Osteocyte (in vitro differentiated cells): ENCODE measurements around the gene LYSET. TPM values are rescaled to one million over a fixed set of nuclear protein-coding genes. Genes with fewer than 3 reads are reported as not detected.
"Not testable (repeated sequence)": the region's sequence is repeated elsewhere in the genome, so short reads cannot be mapped to it uniquely, and the experiment has no call there.

Source experiments
- DNase-seq: peaks from one replicate; pipeline ENCODE4 v3.0.0; 2021; ENCODE audit warnings: mixed read lengths; ENCODE audit not compliant: unreplicated experiment; ENCODE audit errors: extremely low spot score
- H3K27ac Mint-ChIP-seq: one replicate; pipeline ENCODE4 v1.8.0; 2021; ENCODE audit warnings: mild to moderate bottlenecking, mixed read lengths; ENCODE audit not compliant: unreplicated experiment
- H3K27me3 Mint-ChIP-seq: one replicate; pipeline ENCODE4 v1.8.0; 2021; ENCODE audit warnings: mixed read lengths; ENCODE audit not compliant: unreplicated experiment
- H3K36me3 Mint-ChIP-seq: one replicate; pipeline ENCODE4 v1.8.0; 2021; ENCODE audit warnings: mixed read lengths; ENCODE audit not compliant: unreplicated experiment
- H3K4me1 Mint-ChIP-seq: one replicate; pipeline ENCODE4 v1.8.0; 2021; ENCODE audit warnings: mixed read lengths; ENCODE audit not compliant: unreplicated experiment
- H3K4me3 Mint-ChIP-seq: one replicate; pipeline ENCODE4 v1.8.0; 2021; ENCODE audit warnings: mild to moderate bottlenecking, moderate library complexity, mixed read lengths; ENCODE audit not compliant: unreplicated experiment
- H3K9me3 Mint-ChIP-seq: one replicate; pipeline ENCODE4 v1.8.0; 2021; ENCODE audit warnings: mixed read lengths; ENCODE audit not compliant: unreplicated experiment
- total RNA-seq: library from RNA; stranded (reverse); gene quantifications from 2 replicates; pipeline ENCODE4 v1.2.1, GENCODE V29; 2021
- TF ChIP-seq, protein P1 (sequence below): fragments of 200-600 bp; sonication (generic); IDR thresholded peaks from 2 replicates; pipeline ENCODE4 v1.5.0; 2021; ENCODE audit warnings: antibody characterized with exemption, mild to moderate bottlenecking, moderate library complexity

Gene LYSET
- total RNA-seq, 1 donor from 2014 or later: 23.1 TPM

DNA sequence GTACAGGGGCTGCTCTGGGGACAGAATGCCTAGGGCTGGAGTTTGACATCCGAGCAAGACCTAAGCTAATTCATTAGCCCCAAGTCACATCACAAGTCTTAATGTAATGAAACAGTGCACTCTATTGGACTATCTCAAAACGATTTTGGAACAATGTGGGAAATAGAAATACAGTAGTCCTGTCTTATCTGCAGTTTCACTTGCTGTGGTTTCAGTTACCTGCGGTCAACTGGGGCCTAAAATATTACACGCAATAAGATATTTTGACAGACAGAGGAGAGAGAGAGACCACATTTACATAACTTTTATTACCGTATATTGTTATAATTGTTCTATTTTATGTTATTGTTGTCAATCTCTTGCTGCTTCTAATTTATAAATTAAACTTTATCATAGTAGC lies 21.6 kb upstream of the LYSET start:
- Mint-ChIP-seq H3K4me1 (no peaks in the 10 kb centered on the region), H3K36me3 (no peaks in the 10 kb centered on the region), H3K27me3 (no peaks in the 10 kb centered on the region), H3K4me3 (no peak overlapping the region), H3K27ac (no peak overlapping the region), H3K9me3 (no peaks in the 10 kb centered on the region)
- TF ChIP-seq, protein P1, sequence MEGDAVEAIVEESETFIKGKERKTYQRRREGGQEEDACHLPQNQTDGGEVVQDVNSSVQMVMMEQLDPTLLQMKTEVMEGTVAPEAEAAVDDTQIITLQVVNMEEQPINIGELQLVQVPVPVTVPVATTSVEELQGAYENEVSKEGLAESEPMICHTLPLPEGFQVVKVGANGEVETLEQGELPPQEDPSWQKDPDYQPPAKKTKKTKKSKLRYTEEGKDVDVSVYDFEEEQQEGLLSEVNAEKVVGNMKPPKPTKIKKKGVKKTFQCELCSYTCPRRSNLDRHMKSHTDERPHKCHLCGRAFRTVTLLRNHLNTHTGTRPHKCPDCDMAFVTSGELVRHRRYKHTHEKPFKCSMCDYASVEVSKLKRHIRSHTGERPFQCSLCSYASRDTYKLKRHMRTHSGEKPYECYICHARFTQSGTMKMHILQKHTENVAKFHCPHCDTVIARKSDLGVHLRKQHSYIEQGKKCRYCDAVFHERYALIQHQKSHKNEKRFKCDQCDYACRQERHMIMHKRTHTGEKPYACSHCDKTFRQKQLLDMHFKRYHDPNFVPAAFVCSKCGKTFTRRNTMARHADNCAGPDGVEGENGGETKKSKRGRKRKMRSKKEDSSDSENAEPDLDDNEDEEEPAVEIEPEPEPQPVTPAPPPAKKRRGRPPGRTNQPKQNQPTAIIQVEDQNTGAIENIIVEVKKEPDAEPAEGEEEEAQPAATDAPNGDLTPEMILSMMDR: no peak
- no peak for DNase-seq

DNA sequence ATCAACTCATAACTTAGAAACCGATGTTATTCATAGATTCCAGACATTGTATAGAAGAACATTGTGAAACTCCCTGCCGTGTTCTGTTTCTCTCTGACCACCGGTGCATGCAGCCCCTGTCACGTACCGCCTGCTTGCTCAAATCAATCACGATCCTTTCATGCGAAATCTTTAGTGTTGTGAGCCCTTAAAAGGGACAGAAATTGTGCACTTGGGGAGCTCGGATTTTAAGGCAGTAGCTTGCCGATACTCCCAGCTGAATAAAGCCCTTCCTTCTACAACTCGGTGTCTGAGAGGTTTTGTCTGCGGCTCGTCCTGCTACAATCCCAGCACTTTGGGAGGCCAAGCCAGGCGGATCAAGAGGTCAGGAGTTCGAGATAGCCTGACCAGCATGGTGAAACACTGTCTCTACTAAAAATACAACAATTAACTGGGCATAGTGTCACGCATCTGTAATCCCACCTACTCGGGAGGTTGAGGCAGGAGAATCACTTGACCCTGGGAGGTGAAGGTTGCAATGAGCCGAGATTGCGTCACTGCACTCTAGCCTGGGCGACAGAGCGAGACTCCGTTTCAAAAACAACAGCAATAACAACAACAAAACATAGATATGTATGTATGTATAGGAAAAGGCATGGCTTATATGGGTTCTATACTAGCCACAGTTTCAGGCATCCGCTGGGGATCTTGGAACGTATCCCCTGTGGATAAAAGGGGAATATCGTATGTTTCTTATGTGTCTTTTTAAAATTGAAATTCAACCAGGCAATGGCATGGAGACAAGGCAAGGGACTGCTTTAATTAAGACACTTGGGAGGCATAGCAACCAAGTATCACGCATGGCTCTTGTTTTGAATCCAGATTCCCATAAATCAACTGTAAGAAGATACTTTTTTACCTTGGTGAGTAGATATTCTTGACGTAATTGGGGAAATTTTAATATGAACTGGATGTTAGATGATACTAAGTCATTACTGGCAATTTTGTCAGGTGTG lies 19.5 kb upstream of the LYSET start:
- not testable (repeated sequence) for H3K9me3 Mint-ChIP-seq, H3K36me3 Mint-ChIP-seq, H3K4me3 Mint-ChIP-seq, DNase-seq, H3K27me3 Mint-ChIP-seq, H3K4me1 Mint-ChIP-seq, H3K27ac Mint-ChIP-seq

DNA sequence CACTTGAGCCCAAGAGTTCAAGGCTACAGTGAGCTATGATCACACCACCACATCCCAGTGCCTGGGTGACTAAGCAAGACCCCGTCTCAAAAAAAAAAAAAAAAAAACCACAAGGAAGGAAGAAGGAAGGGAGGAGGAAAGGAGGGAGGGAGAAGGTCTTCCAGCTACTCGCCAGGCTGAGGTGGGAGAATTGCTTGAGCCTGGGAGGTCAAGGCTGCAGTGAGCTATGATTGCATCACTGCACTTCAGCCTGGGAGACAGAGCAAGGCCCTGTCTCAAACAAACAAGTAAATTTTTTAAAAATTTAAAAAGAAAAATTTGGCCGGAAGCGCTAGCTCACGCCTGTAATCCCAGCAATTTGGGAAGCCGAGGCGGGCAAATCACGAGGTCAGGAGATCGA lies 16.5 kb upstream of the LYSET start:
- H3K27ac Mint-ChIP-seq, H3K27me3 Mint-ChIP-seq, DNase-seq, H3K4me1 Mint-ChIP-seq, H3K9me3 Mint-ChIP-seq, H3K36me3 Mint-ChIP-seq, H3K4me3 Mint-ChIP-seq: not testable (repeated sequence)

DNA sequence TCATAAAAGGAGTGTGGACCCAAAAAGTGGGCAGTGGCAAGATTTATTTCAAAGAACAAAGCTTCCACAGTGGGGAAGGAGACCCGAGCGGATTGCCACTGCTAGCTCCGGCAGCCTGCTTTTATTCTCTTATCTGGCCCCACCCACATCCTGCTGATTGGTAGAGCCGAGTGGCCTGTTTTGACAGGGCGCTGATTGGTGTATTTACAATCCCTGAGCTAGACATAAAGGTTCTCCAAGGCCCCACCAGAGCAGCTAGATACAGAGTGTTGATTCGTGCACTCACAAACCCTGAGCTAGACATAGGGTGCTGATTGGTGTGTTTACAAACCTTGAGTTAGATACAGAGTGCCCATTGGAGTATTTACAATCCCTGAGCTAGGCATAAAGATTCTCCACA lies 15.5 kb upstream of the LYSET start:
- not testable (repeated sequence) for H3K9me3 Mint-ChIP-seq

DNA sequence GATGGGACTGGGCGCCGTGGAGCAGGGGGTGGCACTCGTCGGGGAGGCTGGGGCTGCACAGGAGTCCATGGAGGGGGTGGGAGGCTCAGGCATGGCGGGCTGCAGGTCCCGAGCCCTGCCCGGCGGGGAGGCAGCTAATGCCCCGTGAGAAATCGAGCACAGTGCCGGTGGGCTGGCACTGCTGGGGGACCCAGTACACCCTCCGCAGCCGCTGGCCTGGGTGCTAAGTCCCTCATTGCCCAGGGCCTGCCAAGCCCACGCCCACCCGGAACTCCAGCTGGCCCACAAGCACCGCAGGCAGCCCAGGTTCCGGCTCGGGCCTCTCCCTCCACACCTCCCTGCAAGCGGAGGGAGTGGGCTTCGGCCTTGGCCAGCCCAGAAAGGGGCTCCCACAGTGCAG lies 15.0 kb upstream of the LYSET start:
- H3K27me3 Mint-ChIP-seq, H3K36me3 Mint-ChIP-seq, H3K4me3 Mint-ChIP-seq, H3K27ac Mint-ChIP-seq, DNase-seq, H3K9me3 Mint-ChIP-seq, H3K4me1 Mint-ChIP-seq: not testable (repeated sequence)

More for the DNA sequence above, 15.5 kb upstream of the LYSET start:
- H3K4me1 Mint-ChIP-seq, H3K36me3 Mint-ChIP-seq, H3K27me3 Mint-ChIP-seq, DNase-seq, H3K4me3 Mint-ChIP-seq, H3K27ac Mint-ChIP-seq: not testable (repeated sequence)

DNA sequence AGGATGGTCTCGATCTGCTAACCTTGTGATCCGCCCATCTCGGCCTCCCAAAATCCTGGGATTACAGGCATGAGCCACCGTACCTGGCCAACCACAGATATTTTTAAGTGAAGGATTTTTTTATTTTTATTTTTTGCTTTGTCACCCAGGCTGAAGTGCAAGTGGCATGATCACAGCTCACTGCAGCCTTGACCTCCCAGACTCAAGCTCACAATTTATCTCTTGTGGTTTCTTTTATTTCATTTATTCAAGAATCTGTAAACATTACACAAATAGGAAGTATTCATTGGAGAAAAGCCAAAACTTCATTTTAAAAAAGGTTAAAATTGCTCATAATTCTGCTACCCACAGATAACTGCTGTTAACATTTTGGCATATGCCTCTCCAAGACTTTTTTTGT lies 13.7 kb upstream of the LYSET start:
- H3K36me3 Mint-ChIP-seq: no peaks in the 10 kb centered on the region
- H3K27me3 Mint-ChIP-seq: peaks cover 9% of the 10 kb centered on the region
- no peak overlapping the region for H3K27ac Mint-ChIP-seq
- TF ChIP-seq, protein P1: no peak
- no peak for DNase-seq
- H3K9me3 Mint-ChIP-seq: no peaks in the 10 kb centered on the region
- H3K4me1 Mint-ChIP-seq: peaks cover 1% of the 10 kb centered on the region
- no peak overlapping the region for H3K4me3 Mint-ChIP-seq

DNA sequence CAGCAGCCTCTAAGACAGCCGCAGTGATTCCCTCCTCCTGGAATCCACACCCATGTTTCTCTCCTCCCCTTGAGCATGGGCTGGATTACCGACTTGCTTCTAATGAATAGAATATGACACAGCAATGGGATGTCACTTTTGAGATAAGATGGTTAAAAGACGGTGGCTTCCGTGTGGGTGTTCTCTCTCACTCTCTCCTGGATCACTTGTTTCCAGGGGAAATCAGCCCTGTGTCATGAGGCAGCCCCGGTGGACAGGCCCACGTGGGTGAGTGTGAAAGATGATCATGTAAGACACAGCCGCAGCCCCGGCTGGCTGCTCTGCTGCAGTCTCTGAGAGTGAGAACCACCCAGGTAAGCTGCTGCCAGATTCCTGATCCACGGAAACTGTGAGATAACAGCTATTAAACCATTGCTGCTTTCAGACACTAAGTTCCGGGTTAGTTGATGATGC lies 11.1 kb upstream of the LYSET start:
- peaks cover 9% of the 10 kb centered on the region for H3K27me3 Mint-ChIP-seq
- no peaks in the 10 kb centered on the region for H3K36me3 Mint-ChIP-seq
- peaks cover 1% of the 10 kb centered on the region for H3K4me1 Mint-ChIP-seq
- H3K27ac Mint-ChIP-seq: no peak overlapping the region
- TF ChIP-seq, protein P1: no peak
- no peak overlapping the region for H3K4me3 Mint-ChIP-seq
- no peak for DNase-seq
- H3K9me3 Mint-ChIP-seq: no peaks in the 10 kb centered on the region

DNA sequence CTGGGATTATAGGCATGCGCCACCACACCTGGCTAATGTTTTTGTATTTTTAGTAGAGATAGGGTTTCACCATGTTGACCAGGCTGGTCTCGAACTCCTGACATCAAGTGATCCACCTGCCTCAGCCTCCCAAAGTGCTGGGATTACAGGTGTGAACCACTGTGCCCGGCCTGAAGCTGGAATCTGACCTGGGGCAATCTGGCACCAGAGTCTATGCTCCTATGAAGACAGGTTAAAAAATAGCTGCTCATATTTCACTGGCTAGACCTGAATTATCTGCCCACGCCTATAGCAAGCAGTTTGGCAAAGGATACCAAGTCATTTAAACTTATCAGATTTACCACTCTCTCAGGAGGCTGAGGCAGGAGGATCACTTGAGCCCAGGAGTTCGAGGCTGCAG lies 10.4 kb upstream of the LYSET start:
- not testable (repeated sequence) for H3K4me3 Mint-ChIP-seq, H3K27me3 Mint-ChIP-seq, DNase-seq, H3K4me1 Mint-ChIP-seq, H3K9me3 Mint-ChIP-seq, H3K36me3 Mint-ChIP-seq, H3K27ac Mint-ChIP-seq
